Uterus (tissue), 4 donors: ENCODE results near the gene SIX6. TPM values are rescaled to one million over a fixed set of nuclear protein-coding genes. Genes with fewer than 3 reads are reported as not detected.

Experiments used
- DNase-seq, 2 donors: peaks; one replicate each; pipeline ENCODE4 v3.0.0-alpha.2; 2019 to 2020
- H3K27ac ChIP-seq, 2 donors: fragments of 200-600 bp; sonication (generic); 1 replicate in 1 of 2; 2 replicates in 1 of 2; pipeline ENCODE4 v1.5.1; 2016 to 2018
- H3K27me3 ChIP-seq, 2 donors: fragments of 200-600 bp; sonication (generic); one replicate each; pipeline ENCODE4 v1.5.1; 2018 to 2019; ENCODE audit warnings: control low read depth in 1 of 2
- H3K36me3 ChIP-seq, 2 donors: fragments of 200-600 bp; sonication (generic); one replicate each; pipeline ENCODE4 v1.5.1; 2019; ENCODE audit warnings: control low read depth in 1 of 2
- H3K4me1 ChIP-seq, 2 donors: fragments of 200-600 bp; sonication (generic); one replicate each; pipeline ENCODE4 v1.5.1; 2018 to 2019; ENCODE audit warnings: control low read depth in 1 of 2
- H3K4me3 ChIP-seq, 2 donors: fragments of 200-600 bp; sonication (generic); 1 replicate in 1 of 2; 2 replicates in 1 of 2; pipeline ENCODE4 v1.5.1; 2018 to 2019; ENCODE audit warnings: mild to moderate bottlenecking in 1 of 2
- H3K9me3 ChIP-seq, 2 donors: fragments of 200-600 bp; sonication (generic); one replicate each; pipeline ENCODE4 v1.5.1; 2019; ENCODE audit warnings: control low read depth in 1 of 2
- CTCF ChIP-seq, 4 experiments: fragments of 200-600 bp in 2 of 4; fragments of 450-650 bp in 2 of 4; sonication (generic) in 2 of 4; IDR thresholded peaks; one replicate each; pipeline ENCODE4 v1.5.1; 2016 to 2019; ENCODE audit warnings: antibody characterized with exemption in 4 of 4, mild to moderate bottlenecking in 2 of 4, moderate library complexity in 1 of 4
- POLR2A ChIP-seq, 2 donors: fragments of 450-650 bp; IDR thresholded peaks; one replicate each; pipeline ENCODE4 v1.6.1; 2016; ENCODE audit warnings: antibody characterized with exemption in 2 of 2, mild to moderate bottlenecking in 1 of 2, moderate library complexity in 1 of 2
- intact Hi-C: fragments of 100-400 bp; cut with DNase I; formaldehyde crosslinking; loops from one replicate; pipeline ENCODE4 v1.15.1; 2023; ENCODE audit warnings: low total_unique reads
- total RNA-seq, 4 donors: library from RNA; depleted of rRNA in 3 of 4; stranded (reverse); fragments of >200 nt in 3 of 4; gene quantifications; one replicate each; pipeline versions ENCODE4 v1.1.0 to v1.2.4, GENCODE V29; 2014 to 2023
- donor health status: DM: yes; HTN: yes; CAD: no.

The SIX6 gene
- total RNA-seq, 4 donors from 2014 or later = not detected

- no peak overlapping the region for H3K4me3 ChIP-seq
- no peaks in the 10 kb centered on the region for H3K9me3 ChIP-seq
- DNase-seq = no peak
- H3K4me1 ChIP-seq = peaks cover 0 to 4% of the 10 kb centered on the region in 2 donors
- intact Hi-C loops = no loop called here
- TF ChIP-seq CTCF (IDR thresholded peaks at IDR 0.05) = no peak
- no peak for TF ChIP-seq POLR2A (IDR thresholded peaks at IDR 0.05)
- H3K36me3 ChIP-seq = no peaks in the 10 kb centered on the region
- H3K27me3 ChIP-seq = peaks cover 3 to 69% of the 10 kb centered on the region in 2 donors
- no peak overlapping the region for H3K27ac ChIP-seq
Observed at GRCh38 chr14:60505448-60505847, 3.5 kb upstream of the SIX6 start.

- intact Hi-C loops = no loop called here
- no peak for TF ChIP-seq CTCF (IDR thresholded peaks at IDR 0.05)
- no peak for TF ChIP-seq POLR2A (IDR thresholded peaks at IDR 0.05)
- no peak overlapping the region for H3K4me3 ChIP-seq
- H3K36me3 ChIP-seq = no peaks in the 10 kb centered on the region
- peaks cover 3 to 75% of the 10 kb centered on the region in 2 donors for H3K27me3 ChIP-seq
- peaks cover 0 to 4% of the 10 kb centered on the region in 2 donors for H3K4me1 ChIP-seq
- no peak for DNase-seq
- no peak overlapping the region for H3K27ac ChIP-seq
- H3K9me3 ChIP-seq = no peaks in the 10 kb centered on the region
Observed at GRCh38 chr14:60506010-60506409, 2.9 kb upstream of the SIX6 start.

- peaks cover 3 to 79% of the 10 kb centered on the region in 2 donors for H3K27me3 ChIP-seq
- H3K4me3 ChIP-seq = no peak overlapping the region
- H3K36me3 ChIP-seq = no peaks in the 10 kb centered on the region
- peaks cover 0 to 4% of the 10 kb centered on the region in 2 donors for H3K4me1 ChIP-seq
- TF ChIP-seq CTCF (IDR thresholded peaks at IDR 0.05) (no peak), POLR2A (IDR thresholded peaks at IDR 0.05) (no peak)
- H3K9me3 ChIP-seq = no peaks in the 10 kb centered on the region
- intact Hi-C loops = no loop called here
- H3K27ac ChIP-seq = no peak overlapping the region
- DNase-seq = no peak
Observed at GRCh38 chr14:60506462-60506984, 2.4 kb upstream of the SIX6 start.

DNA sequence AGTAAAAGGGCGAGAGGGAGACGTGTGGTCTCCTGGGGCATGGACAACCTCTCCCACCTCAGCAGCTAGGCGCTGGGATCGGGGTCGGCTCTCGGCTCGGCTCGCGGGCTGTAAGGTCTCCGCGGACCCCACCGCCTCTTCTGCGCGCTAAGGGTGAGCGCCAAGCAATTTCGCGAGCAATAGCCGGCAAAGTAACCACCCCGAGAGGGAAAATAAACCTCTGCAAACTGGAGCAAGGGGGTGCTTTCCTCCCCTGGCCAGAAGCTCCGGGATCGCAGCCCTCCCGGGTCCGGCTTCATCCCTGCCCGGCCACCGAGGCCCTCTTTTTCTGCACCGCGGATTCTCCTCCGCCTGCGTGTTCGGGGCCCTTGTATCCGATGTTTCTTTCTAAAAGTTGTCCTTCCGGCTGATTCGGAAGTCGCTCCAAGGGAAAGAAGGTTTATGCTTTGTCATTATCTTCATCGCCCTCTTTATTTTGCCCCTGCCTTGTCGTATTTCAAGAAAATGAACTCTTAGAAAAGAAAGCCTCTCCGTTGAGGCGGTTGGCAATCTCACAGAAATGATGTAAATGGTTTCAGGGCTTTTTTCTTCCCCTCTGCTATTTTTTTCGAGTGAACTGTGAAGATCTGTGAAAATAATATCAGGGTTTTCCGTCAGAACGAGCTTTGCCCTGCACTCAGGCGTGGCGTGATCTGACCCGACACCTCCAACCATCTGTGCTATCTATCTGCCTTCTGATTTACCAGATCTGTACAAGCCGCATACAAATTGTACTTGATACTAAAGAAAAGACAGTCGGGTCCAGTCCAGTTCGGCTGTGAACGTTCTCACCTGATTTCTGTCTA is 1.7 kb upstream of the SIX6 start:
- Histone ChIP-seq H3K27me3 (peaks cover 3 to 85% of the 10 kb centered on the region in 2 donors), H3K4me1 (peaks cover 0 to 4% of the 10 kb centered on the region in 2 donors), H3K36me3 (no peaks in the 10 kb centered on the region), H3K4me3 (no peak overlapping the region), H3K9me3 (no peaks in the 10 kb centered on the region), H3K27ac (no peak overlapping the region)
- TF ChIP-seq CTCF (IDR thresholded peaks at IDR 0.05) = no peak
- no peak for TF ChIP-seq POLR2A (IDR thresholded peaks at IDR 0.05)
- no peak for DNase-seq
- intact Hi-C loops = no loop called here

- no peak overlapping the region for H3K27ac ChIP-seq
- H3K36me3 ChIP-seq = no peaks in the 10 kb centered on the region
- TF ChIP-seq POLR2A (IDR thresholded peaks at IDR 0.05) = no peak
- TF ChIP-seq CTCF (IDR thresholded peaks at IDR 0.05) = no peak
- no peak for DNase-seq
- peaks cover 0 to 4% of the 10 kb centered on the region in 2 donors for H3K4me1 ChIP-seq
- no peaks in the 10 kb centered on the region for H3K9me3 ChIP-seq
- intact Hi-C loops = no loop called here
- no peak overlapping the region for H3K4me3 ChIP-seq
- peaks cover 12 to 93% of the 10 kb centered on the region in 2 donors for H3K27me3 ChIP-seq
Observed at GRCh38 chr14:60508363-60508706, 611 bp upstream of the SIX6 start.
